HG03442 (cell line): ENCODE results near the gene G3BP1.
"Not testable (repeated sequence)": the region's sequence is repeated elsewhere in the genome, so short reads cannot be mapped to it uniquely, and the experiment has no call there.

Experiments
- ATAC-seq: cut with Tn5 transposase; IDR thresholded peaks from one replicate; pipeline ENCODE4 v1.9.1; 2021; ENCODE audit warnings: mild to moderate bottlenecking, moderate library complexity; ENCODE audit not compliant: unreplicated experiment

The G3BP1 gene

GRCh38 chr5:151793358-151793757 lies 21.6 kb downstream of the G3BP1 start:
- no peak for ATAC-seq

GRCh38 chr5:151795426-151795825 lies 23.7 kb downstream of the G3BP1 start:
- no peak for ATAC-seq

- no peak for ATAC-seq
Observed at GRCh38 chr5:151798674-151799073, 26.9 kb downstream of the G3BP1 start.

GRCh38 chr5:151799407-151799806 lies 27.7 kb downstream of the G3BP1 start:
- ATAC-seq: no peak

- no peak for ATAC-seq
Observed at GRCh38 chr5:151800532-151800931, 28.8 kb downstream of the G3BP1 start.

- ATAC-seq: no peak
Observed at GRCh38 chr5:151805414-151806223, 33.9 kb downstream of the G3BP1 start.

- ATAC-seq: no peak
Observed at GRCh38 chr5:151808451-151809169, 36.9 kb downstream of the G3BP1 start.

- ATAC-seq: no peak
Observed at GRCh38 chr5:151810449-151810848, 38.7 kb downstream of the G3BP1 start.

GRCh38 chr5:151810897-151811296 lies 39.1 kb downstream of the G3BP1 start:
- ATAC-seq: no peak

- ATAC-seq: no peak
Observed at GRCh38 chr5:151811593-151812321, 40.0 kb downstream of the G3BP1 start.

- no peak for ATAC-seq
Observed at GRCh38 chr5:151812757-151813309, 41.1 kb downstream of the G3BP1 start.

- ATAC-seq: no peak
Observed at GRCh38 chr5:151815051-151815450, 43.3 kb downstream of the G3BP1 start.

- no peak for ATAC-seq
Observed at GRCh38 chr5:151819830-151820229, 48.1 kb downstream of the G3BP1 start.

- no peak for ATAC-seq
Observed at GRCh38 chr5:151820271-151820670, 48.5 kb downstream of the G3BP1 start.

- no peak for ATAC-seq
Observed at GRCh38 chr5:151820903-151821302, 49.1 kb downstream of the G3BP1 start.

- no peak for ATAC-seq
Observed at GRCh38 chr5:151822141-151822540, 50.4 kb downstream of the G3BP1 start.

- ATAC-seq: peak; percentile 83
Observed at GRCh38 chr5:151825445-151825844, 53.7 kb downstream of the G3BP1 start.

- ATAC-seq: no peak
Observed at GRCh38 chr5:151829370-151829769, 57.6 kb downstream of the G3BP1 start.

- not testable (repeated sequence) for ATAC-seq
Observed at GRCh38 chr5:151832843-151833242, 61.1 kb downstream of the G3BP1 start.

- no peak for ATAC-seq
Observed at GRCh38 chr5:151846765-151847164, 75.0 kb downstream of the G3BP1 start.

GRCh38 chr5:151847871-151848270 lies 76.1 kb downstream of the G3BP1 start:
- ATAC-seq: no peak
